GM19438 (cell line): ENCODE data around the gene BRMS1.
"Not testable (repeated sequence)": the region's sequence is repeated elsewhere in the genome, so short reads cannot be mapped to it uniquely, and the experiment has no call there.

ENCODE experiments used
- ATAC-seq: cut with Tn5 transposase; IDR thresholded peaks from one replicate; pipeline ENCODE4 v1.9.1; 2021; ENCODE audit warnings: low read depth; ENCODE audit not compliant: unreplicated experiment

BRMS1 gene, protein sequence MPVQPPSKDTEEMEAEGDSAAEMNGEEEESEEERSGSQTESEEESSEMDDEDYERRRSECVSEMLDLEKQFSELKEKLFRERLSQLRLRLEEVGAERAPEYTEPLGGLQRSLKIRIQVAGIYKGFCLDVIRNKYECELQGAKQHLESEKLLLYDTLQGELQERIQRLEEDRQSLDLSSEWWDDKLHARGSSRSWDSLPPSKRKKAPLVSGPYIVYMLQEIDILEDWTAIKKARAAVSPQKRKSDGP

DNA sequence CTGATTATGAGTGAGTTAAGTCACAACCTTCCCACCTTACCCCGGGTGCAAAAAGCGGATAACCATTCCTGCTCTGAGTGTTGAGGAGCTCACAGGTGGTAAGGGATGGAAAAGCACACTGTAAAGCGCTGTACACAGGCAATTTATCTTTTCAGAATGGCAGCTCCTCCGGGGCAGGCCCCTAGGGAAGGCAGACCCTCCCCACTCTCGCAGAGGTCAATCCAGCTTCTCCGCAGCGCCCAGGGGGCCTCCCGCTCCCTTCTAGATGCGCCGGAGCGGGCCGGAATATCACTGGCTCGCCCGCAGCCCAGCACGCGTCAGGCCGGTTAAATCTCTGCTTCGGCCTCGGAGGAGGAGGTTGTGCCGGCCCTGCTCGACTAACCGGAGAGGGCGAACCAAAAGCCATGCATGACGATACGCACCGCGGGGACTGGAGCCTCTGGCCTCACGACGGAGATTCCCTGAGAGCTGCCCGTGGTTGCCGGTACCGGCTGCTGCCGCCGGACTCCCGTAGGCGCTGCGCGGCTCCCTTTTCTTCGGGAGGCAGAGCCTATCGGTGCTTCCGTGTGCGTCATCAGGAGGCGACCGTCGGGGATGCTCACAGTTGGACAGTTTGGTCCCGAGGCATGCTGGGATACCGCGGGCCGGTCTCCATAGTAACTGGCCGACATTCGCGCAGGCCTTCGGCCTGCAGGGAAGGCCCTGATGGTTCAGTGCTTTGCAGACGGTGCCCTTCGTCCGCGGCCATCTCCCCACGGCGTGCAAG lies at the start of gene BRMS1:
Gene BRMS1, minus strand, starts transcription at position 555 of the 766 bp plus-strand sequence. CDS start 2,870 bp downstream, outside the sequence.
- peak; percentile 59 for ATAC-seq

DNA sequence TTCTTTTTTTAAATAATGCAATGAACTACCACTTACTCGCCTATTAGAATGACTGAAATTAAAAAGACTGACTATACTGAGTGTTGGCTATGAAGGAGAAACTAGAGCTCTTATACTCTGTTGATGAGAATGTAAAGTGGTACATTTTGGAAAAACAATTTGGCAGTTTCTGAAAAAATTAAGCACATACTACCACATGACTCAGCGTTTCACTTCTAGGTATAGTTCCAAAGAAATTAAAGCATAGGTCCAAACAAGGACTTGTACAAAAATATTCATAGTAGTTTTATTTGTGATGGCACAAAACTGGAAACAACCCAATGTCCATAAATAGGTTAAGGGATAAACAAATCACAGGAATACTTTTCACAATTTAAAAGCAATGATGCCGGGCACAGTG lies 49.0 kb upstream of the BRMS1 start:
- ATAC-seq, result no peak

DNA sequence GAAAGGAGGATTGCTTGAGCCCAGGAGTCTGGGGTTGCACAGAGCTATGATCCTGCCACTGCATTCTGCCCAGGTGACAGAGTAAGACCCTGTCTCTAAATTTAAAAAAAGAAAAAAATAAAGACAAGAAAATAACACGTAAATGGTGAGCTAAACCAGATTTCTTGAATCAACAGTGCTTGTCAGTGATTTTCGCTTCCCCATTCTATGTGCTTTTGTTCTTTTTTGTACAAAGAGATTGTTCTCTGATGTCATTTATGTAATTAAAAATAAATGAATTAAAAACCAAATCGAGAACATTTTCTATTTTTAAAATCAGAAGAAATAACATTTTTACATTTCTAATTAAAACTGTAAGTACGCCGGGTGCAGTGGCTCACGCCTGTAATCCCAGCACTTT lies 46.4 kb upstream of the BRMS1 start:
- ATAC-seq, result no peak

DNA sequence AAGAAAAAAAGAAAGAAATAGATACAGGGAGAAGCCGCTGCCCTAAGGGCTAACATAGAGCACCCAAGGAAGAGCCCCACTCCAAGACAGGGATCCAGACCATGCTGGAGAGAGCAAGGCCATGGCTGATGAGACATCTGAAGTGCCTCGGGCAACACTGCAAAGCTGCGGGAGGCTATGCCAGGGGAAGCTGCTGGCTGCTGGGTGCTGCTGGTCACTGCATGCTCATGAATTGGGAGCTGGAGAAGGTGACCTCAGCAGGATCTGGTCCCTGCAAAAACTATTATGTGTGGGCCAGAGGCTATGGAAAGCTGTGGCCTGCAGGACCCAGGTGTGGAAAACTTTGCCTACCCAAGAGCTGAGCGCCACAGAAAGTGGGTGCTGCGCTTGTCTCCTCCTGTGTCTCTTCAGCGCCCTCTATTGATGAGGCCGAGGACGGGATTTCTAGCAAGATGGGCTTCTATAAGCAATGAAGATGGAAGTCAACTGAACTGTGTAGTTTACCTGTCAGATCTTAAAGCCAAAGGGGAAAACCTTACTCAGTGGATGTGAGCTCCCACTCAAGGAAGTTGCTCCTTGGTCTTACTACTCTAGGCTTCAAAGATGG lies 44.0 kb upstream of the BRMS1 start:
- no peak for ATAC-seq

DNA sequence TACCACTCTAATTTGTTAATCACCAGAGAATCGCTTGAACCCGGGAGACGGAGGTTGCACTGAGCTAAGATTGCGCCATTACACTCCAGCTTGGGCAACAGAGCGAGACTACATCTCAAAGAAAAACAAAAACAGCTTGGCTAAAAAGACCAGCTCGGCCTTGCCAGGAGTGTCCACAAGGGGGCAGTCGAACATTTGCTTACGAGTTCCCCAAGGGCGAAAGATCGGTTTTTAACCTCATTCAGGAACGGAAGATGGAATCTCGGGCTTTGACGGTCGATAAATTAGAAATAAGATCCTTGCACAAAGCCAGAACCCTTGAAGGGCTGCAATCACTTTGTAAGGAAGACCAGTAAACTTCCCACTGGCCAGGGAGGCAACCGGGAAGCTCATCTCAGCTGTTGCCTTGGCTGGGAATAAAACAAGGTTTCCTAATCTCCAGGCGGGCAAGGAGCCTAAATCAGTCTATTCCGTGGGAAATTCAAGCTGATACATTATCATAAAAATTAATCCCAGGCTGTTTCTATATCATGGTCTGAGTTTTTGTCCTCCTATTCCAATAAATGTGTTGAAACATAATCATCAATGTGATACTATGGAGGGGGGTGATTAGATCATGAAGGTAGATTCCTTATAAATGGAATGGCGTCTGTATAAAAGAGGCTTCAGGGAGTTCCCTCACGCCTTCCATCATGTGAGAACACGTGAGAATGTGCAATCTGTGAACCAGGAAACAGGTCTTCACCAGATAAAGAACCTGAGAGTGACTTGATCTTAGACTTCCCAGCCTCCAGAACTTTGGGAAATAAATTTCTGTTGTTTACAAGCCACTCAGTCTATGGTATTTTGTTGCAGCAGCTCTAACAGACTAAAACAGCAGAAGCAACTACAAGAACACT lies 41.5 kb upstream of the BRMS1 start:
- no peak for ATAC-seq

DNA sequence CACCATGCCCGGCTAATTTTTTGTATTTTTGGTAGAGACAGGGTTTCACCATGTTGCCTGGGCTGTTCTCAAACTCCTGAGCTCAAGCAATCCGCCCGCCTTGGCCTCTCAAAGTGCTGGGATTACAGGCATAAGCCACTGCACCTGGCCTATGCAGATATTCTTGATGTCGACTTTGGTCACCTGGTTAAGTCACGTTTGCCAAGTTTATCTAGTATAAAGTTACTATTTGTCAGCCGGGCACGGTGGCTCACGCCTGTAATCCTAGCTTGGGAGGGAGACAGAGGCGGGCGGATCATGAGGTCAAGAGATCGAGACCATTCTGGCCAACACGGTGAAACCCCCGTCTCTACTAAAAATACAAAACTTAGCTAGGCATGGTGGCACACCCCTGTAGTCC lies 39.4 kb upstream of the BRMS1 start:
- ATAC-seq, result not testable (repeated sequence)

DNA sequence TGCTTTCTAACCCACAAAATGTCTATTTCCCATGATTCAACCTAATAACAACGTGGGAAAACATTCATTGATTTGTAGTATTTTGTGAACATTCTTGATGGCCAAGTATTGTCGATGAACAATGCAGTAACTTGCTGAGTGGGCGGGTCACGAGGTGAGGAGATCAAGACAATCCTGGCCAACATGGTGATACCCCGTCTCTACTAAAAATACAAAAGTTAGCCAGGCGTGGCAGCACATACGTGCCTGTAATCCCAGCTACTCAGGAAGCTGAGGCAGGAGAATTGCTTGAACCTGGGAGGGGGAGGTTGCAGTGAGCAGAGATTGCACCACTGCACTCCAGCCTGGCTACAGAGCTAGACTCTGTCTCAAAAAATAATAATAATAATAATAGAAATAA lies 35.4 kb upstream of the BRMS1 start:
- ATAC-seq, result not testable (repeated sequence)

DNA sequence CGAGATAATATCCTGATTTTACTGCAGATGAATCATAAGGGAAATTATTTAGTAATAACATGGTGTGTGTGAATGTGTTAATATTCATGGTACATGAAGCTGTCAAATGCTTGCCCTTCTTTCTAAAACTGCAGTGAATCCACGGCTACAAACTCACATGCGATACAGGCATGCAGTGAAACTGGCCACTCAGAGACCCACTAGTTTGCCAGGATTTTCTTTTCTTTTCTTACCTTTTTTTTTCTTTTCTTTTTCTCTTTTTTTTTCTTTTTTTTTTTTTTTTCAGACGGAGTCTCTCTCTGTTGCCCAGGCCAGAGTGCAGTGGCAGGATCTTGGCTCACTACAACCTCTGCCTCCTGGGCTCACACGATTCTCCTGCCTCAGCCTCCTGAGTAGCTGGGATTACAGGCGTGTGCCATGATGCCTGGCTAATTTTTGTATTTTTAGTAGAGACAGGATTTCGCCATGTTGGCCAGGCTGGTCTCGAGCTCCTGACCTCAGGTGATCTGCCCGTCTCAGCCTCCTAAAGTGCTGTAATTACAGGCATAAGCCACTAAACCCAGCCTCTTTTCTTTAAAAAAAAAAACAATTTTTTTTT lies 28.9 kb upstream of the BRMS1 start:
- not testable (repeated sequence) for ATAC-seq

DNA sequence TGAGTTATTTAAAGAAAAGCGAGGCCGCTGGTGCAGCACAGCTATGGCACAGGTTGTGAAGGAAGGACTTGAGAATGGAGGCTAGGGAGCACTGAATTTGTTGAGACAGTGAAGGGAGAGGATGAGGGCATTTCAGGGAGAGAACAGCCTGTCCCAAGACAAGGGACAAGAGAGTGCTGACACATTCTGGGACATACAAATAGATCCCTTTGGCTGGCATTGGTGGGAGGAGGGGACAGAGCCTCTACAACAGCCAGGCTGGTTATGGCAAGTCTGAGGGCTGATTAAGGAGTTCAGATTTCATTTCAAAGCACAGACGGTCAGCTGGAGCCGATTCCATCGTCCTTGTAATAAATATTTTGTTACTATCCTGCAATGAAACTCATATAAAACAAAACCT lies 28.4 kb upstream of the BRMS1 start:
- no peak for ATAC-seq

DNA sequence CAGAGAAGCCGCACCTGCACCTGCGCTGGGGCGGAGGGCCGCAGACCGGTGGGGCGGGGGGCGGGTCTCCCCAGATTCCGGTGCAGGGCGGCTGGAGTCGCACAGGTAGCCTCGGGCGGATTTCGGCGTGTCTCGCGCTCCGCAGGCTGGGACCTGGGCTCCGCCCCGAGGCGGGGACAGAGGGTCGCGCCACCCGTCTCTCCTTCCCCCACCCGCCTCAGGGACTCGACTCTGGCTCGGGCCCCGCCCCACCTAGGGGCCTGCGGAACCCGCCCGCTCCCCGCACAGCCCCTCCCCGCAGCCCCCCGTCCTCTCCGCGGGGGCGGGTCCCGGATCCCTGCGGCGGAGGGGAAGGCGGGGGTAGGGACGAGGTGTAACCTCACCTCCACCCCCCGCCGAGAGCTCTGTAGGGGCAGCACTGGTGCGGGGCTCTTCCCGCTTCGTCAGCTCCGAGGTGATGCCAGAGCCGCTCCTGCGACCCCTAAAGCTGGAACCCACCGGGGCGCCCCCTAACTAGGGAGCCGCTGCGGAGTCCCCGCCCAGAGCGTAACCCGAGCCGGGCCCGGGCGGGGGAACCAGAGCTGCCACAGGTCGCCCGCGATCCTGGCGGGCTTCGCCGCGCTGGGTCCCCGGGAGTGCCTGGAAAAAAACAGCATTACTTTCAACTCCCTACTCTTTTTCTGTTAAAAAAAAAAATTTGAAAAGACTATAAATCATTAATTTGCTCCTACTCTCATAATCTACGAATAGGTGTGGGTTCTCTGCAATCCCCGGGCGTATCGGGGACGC lies 26.9 kb upstream of the BRMS1 start, which contains the start of gene SLC29A2:
Gene SLC29A2, minus strand, starts transcription at position 134 of the 789 bp plus-strand sequence. CDS start 169 bp downstream, outside the sequence.
- peak; percentile 66 for ATAC-seq

DNA sequence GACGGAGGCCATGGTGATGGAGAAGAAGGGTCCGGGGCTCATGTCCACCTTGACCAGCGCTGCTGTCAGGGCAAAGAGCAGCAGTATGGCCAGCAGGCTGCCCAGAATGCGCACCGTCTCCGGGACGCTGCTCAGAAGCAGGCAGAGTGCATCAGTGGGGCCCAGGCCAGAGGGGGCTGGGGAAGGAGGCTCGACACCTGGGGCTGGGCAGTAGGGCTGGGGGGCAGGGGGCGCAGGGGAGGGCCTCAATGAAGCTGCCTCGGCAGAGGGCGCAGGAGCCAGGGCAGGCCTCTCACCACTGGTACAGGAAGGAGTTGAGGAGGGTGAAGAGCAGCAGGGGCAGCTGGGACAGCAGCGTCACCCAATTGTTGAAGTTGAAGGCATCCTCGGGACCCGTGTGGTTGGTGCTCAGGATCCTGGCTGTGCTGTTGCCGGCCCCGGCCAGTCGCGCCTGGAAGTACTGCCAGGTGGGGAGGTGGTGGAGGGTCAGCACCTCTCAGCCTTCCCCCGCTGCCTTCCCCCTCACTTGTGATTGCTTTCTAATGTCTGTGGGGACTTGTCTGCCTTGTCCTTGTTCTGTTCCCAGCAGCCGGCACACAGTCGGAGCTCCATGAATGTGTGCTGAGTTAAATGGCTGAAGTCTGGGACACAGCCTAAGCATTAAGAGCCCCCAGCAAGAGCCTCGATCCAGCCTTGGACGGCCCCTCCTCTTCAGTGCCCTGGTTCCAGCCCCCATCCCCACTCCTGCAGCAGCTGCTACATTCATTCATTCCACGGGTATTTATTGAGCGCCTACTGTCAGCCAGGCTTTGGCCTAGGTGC lies 24.4 kb upstream of the BRMS1 start:
- ATAC-seq, result no peak

DNA sequence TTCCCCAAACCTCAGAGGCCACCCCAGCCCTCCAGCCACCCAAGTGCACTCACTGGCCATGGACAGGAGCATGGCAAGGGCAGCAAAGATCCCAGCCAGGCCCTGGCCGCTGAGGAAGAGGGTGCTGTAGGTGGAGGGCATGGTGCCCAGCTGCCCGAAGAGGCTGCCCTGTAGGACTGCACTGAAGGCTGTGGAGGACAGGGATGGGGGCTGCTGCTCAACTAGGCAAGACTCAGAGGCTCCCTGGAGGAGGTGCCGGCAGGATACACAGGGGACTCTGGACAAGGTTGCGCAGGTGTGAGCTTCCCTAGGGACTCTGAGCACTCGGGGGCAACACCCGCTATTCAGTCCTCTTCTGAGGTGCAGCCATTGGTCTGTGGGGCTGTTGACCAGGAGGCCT lies 23.6 kb upstream of the BRMS1 start:
- no peak for ATAC-seq

DNA sequence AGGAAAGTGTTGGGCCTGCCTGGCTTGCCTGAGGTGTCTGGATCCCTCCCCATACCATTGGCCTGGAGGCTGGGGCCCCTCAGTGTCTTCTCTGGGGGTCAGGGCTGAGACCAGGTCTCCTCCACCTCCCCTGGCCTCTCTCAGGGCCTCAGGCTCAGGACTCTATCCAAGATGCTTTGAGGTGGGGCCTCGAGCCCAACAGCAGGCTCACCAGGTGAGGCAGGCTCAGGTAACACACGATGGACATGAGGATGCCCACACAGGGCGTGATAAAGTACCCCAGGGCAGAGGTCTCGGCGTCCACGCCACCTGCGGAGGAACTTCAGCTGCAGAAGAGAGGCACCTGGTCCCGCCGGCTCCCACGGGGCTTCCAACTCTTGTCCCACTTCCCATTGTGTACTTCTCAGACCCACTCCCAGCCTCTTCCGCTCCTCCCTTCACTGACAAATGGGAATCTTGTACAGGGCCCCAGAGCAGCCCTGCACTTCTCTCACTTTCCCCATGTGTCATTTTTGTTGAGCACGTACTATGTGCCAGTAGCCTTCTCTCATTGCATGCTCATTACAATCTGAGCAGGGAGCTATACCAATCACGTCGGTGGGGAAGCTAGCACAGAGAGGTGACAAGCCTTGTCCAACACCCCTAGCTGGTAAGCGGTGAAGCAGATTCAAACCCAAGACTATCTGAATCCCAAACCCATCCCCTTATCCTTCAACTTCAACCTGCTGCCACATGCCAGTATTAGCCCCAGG lies 22.8 kb upstream of the BRMS1 start:
- no peak for ATAC-seq

DNA sequence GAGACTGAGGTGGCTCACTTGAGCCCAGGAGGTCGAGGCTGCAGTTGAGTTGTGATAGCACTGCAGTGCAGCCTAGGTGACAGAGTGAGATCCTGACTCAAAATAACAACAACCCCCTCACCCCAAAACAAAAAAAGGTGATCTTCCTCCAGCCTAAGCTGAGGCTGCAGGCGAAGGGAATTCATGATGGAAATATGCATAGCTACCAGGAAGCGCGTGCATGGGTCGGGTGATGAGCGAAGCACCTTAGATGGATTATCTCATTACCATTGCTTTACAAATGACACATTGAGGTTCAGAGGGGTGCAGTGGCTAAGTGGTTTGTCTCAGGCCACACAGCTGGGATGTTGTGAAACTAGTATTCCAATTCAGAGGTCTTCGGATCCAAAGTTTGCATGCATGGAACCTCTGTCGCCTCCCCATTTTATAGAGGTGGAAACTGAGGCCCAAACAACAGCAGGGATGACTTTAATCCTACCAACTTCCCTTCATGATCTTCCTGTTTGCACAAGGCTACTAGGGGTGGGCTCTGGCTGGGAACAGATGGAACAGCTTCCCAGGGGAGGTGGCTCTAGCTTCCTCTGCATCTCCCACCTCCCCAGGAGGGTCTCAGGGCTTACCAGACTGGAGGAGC lies 22.1 kb upstream of the BRMS1 start:
- no peak for ATAC-seq

DNA sequence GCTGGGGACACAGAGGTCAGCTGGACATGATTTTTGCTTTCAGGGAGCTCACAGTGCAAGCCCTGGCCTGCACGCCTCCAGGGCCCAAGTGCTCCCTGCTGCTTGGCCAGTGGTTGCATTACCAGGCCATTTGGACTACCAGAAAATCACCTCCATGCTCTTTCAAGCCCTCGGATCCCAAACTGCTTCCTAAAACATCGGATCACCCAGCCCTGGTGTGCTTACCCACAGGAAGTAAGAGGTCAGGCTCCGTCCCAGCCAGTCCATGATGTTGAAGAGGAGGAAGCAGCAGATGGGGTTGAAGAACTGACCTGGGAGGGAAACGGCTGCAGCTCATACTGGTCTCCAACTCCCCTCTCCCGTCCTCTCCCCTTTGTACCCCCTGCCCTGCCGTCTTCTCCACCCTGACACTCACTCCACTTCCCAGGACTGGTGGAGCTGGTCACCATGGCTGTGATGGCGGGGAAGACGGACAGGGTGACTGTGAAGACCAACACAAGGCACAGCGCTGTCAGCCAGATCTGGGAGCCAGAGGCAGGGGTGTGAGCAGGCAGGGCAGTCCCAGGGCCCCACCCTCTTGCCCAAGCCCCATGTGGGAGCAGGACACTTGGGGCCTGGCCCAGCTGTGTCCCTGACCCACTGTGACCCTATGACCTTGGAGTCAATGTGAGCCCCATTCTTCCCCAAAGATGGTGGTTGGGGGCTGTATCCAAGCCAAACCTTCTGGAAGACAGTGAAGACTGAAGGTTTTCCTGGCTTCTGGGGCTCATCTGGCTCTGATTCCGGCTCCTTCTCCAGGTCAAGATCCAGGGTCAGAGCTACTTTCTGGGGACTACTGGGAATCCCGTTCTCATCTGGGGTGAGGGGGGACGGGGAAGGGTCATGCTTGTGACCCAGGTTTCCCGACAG lies 21.1 kb upstream of the BRMS1 start:
- ATAC-seq, result no peak

DNA sequence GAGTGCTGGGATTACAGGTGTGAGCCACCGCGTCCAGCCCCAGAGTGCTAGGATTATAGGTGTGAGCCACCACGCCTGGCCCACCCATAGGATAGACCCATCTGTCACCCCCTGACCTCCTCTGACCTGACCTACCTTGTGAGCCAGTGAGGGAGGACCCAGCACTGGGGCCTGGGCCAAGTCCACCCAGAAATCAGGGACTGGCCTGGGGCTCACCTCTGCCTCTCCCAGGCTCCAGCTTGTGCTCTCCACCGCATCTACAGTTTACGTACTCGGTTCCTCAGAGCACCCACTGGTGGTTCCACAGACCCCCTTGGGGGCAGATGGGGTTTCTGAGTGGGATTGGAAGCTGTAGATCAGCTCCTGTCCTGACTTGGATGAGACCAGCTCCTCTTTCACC lies 20.3 kb upstream of the BRMS1 start:
- ATAC-seq, result no peak
